GM08714 (cell line): ENCODE measurements around the gene ADGRV1.

Source experiments
- H3K4me3 ChIP-seq: fragments of 200-500 bp; sonication (Bioruptor generic); 2 replicates; pipeline ENCODE4 v1.5.1; 2014; ENCODE audit warnings: mild to moderate bottlenecking, low read length, inconsistent platforms
- ZNF274 ChIP-seq: IDR thresholded peaks from 2 replicates; pipeline ENCODE4 v1.6.1; 2012; ENCODE audit warnings: mild to moderate bottlenecking, low read depth, low read length

ADGRV1 gene

GRCh38 chr5:90558344-90559192, at the start of gene ADGRV1:
Gene ADGRV1, plus strand, starts transcription at chr5:90558797. Its CDS starts 99 bp downstream, at chr5:90558896.
- no peak for TF ChIP-seq ZNF274
- peak within 1 kb of the TSS; percentile 43 for H3K4me3 ChIP-seq

GRCh38 chr5:90510438-90510837, 48.2 kb upstream of the ADGRV1 start:
- no peak for TF ChIP-seq ZNF274
- H3K4me3 ChIP-seq = no peak overlapping the region

GRCh38 chr5:90514520-90514919, 44.1 kb upstream of the ADGRV1 start:
- no peak overlapping the region for H3K4me3 ChIP-seq
- TF ChIP-seq ZNF274 = no peak

GRCh38 chr5:90518661-90519060, 39.9 kb upstream of the ADGRV1 start:
- no peak for TF ChIP-seq ZNF274
- no peak overlapping the region for H3K4me3 ChIP-seq

GRCh38 chr5:90519081-90519480, 39.5 kb upstream of the ADGRV1 start:
- no peak for TF ChIP-seq ZNF274
- H3K4me3 ChIP-seq = no peak overlapping the region

GRCh38 chr5:90528601-90529193, 29.9 kb upstream of the ADGRV1 start:
- H3K4me3 ChIP-seq = peak overlapping the region; percentile 99
- TF ChIP-seq ZNF274 = no peak

GRCh38 chr5:90529194-90529938, 29.2 kb upstream of the ADGRV1 start, which contains the start of gene LYSMD3:
Gene LYSMD3, minus strand, starts transcription at chr5:90529584. Its CDS starts 4,295 bp downstream, at chr5:90525289.
- peak within 1 kb of the TSS; percentile 99 for H3K4me3 ChIP-seq
- TF ChIP-seq ZNF274 = no peak

GRCh38 chr5:90529939-90530677, 28.5 kb upstream of the ADGRV1 start:
- TF ChIP-seq ZNF274 = no peak
- H3K4me3 ChIP-seq = peak overlapping the region; percentile 79

- no peak for TF ChIP-seq ZNF274
- no peak overlapping the region for H3K4me3 ChIP-seq
Observed at GRCh38 chr5:90530736-90531487, 27.7 kb upstream of the ADGRV1 start.

- no peak overlapping the region for H3K4me3 ChIP-seq
- TF ChIP-seq ZNF274 = no peak
Observed at GRCh38 chr5:90533794-90534193, 24.8 kb upstream of the ADGRV1 start.

GRCh38 chr5:90534922-90535321, 23.7 kb upstream of the ADGRV1 start:
- TF ChIP-seq ZNF274 = no peak
- no peak overlapping the region for H3K4me3 ChIP-seq

- H3K4me3 ChIP-seq = no peak overlapping the region
- TF ChIP-seq ZNF274 = no peak
Observed at GRCh38 chr5:90542827-90543519, 15.6 kb upstream of the ADGRV1 start.

- no peak overlapping the region for H3K4me3 ChIP-seq
- no peak for TF ChIP-seq ZNF274
Observed at GRCh38 chr5:90545511-90545910, 13.1 kb upstream of the ADGRV1 start.
